Stimulated activated CD4-positive, alpha-beta T cell treated with anti-CD3 and anti-CD28 coated beads, Interleukin-12 subunit alpha, Interleukin-12 subunit beta, amount 100 ng/mL, for 48 hours (primary cell): ENCODE results near the gene NGEF.

ENCODE experiments used
- DNase-seq, 3 donors: peaks; one replicate each; pipeline ENCODE4 v3.0.0-alpha.2; 2020; ENCODE audit warnings: low read depth in 2 of 3, low spot score in 1 of 3

NGEF gene

GRCh38 chr2:232901736-232902578 is 111.1 kb downstream of the NGEF start:
- DNase-seq = peak in 2 of 3 donors; percentile 25 to 42

- DNase-seq = no peak
These were observed 112.0 kb downstream of the NGEF start for GRCh38 chr2:232900811-232901735.

- no peak for DNase-seq
These were observed 114.2 kb downstream of the NGEF start for GRCh38 chr2:232898592-232899543.

GRCh38 chr2:232897598-232898408 is 115.3 kb downstream of the NGEF start:
- DNase-seq = peak; percentile 42 to 66 (median 50)

- no peak for DNase-seq
These were observed 116.1 kb downstream of the NGEF start for GRCh38 chr2:232896720-232897597.

GRCh38 chr2:232896111-232896510 is 116.9 kb downstream of the NGEF start:
- no peak for DNase-seq

- no peak for DNase-seq
These were observed 118.3 kb downstream of the NGEF start for GRCh38 chr2:232894746-232895145.

DNA sequence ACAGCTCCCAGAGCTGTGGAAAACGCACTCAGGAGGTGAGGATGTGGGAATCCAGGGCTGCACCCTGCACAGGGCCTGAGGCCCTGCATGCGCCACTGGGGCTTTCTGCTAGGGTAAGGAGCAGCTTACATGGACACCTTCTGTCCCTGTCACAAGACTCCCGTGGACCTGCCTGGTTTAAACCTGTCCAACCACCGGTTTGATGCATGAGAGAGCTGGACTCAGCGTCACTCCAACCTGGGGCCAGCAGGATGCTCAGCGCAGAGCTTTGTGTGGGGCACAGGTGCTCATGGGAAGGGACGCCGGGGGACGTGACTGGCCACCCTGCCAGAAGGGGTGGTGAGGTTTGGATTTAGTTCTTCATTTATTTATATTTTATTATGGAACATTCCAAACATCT is 118.8 kb downstream of the NGEF start:
- no peak for DNase-seq

- DNase-seq = no peak
These were observed 119.2 kb downstream of the NGEF start for GRCh38 chr2:232893834-232894233.

GRCh38 chr2:232892843-232893242 is 120.2 kb downstream of the NGEF start:
- DNase-seq = no peak

- no peak for DNase-seq
These were observed 120.8 kb downstream of the NGEF start for GRCh38 chr2:232892221-232892620.

- DNase-seq = no peak
These were observed 121.4 kb downstream of the NGEF start for GRCh38 chr2:232891621-232892071.

DNA sequence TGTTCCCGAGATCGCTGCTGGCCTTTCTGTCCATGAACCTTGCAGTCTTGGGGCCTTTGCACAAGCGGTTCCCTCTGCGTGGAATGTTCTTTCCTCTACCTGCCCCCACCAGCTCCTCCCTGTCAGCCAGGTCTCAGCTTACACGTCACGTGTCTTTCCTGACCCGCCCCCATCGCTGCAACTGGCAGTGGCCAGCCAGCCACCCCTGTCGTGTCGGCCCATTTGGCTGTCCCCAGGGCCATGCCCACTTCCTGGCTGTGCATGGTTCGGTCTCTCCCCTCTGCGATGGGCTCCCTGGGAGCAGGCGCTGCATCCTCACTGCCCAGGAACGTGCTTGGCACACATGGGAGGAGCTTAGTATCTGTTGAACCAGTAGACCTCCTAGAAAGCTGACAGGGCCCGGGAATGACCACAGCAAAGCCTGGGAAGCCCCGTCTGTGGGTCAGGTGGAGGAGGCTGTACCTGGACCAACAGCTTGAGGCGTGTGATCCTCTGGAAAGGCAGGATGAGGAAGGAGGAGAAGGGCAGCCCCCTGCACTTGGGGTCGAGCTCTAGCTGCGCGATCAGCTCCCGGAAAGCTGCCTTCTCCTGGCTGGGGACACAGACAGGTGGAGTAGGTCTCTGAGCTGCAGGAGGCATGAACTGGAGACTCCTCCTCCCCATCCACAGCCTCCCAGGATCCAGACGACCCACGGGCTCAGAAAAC is 122.0 kb downstream of the NGEF start:
- no peak for DNase-seq

- DNase-seq = no peak
These were observed 122.5 kb downstream of the NGEF start for GRCh38 chr2:232890536-232890895.

DNA sequence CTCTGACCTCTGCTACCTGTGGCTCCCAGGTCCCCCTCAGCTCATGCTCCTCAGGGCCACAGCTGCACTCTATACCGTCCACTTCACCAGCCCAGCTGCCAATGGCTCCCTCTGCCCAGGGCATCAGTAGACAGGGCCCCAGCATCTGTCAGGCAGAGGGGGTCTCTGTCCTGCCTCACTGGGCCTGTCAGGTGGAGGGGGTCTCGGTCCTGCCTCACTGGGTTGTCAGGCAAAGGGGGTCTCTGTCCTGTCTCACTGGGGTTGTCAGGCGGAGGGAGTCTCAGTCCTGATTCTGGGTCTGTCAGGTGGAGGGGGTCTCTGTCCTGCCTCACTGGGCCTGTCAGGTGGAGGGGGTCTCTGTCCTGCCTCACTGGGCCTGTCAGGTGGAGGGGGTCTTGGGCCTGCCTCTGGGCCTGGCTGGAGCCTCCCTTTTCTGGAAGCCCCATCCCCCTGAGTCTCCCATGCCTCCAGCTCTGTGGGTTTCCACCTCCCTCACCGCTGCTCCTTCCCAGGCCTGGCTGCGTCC is 123.1 kb downstream of the NGEF start:
- DNase-seq = no peak

DNA sequence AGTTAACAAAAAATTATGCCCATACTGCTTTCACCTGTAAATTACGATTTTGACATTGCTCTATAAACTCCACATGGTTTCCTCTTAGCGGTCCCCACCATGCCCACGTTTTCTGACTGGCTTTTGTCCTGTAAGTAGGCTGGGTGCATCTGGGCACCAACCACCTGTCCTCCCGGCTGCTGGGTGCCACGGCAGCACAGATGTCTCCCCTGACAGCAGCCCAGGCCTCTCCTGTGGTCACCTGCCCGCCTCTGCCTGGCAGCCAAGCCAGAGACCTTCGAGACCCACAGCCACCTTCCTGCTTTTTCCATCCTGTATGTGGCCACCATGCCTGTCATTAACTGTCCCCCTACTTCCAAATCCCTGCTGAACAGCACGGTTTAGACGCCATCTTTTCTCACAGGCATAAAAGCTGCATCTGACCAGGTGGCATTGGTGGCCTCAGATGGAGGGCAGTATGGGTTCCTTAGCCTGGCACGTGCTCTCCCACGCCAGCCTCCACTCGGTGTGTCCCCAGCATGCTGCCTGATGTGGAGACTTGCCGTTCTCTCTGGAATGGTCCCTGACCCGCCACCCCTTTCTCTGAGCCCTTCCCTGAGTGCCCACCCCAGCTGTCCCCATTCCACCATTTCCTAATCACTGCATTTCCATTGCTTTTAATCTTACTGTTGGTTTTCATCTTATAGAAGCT is 124.1 kb downstream of the NGEF start:
- DNase-seq = no peak

- DNase-seq = no peak
These were observed 124.8 kb downstream of the NGEF start for GRCh38 chr2:232888099-232888836.
